Nephron progenitor cell (in vitro differentiated cells): Measurements from ENCODE around the gene SIRT4.

Experiments
- DNase-seq: peaks from one replicate; pipeline ENCODE4 v3.0.0; 2021
- H3K27ac Mint-ChIP-seq: 2 replicates; pipeline ENCODE4 v1.8.0; 2021; ENCODE audit warnings: mild to moderate bottlenecking, moderate library complexity, mixed read lengths
- H3K27me3 Mint-ChIP-seq: 2 replicates; pipeline ENCODE4 v1.8.0; 2021; ENCODE audit warnings: mild to moderate bottlenecking, low read depth, mixed read lengths; ENCODE audit not compliant: poor library complexity
- H3K36me3 Mint-ChIP-seq: 2 replicates; pipeline ENCODE4 v1.8.0; 2021; ENCODE audit warnings: low read depth, mixed read lengths
- H3K4me1 Mint-ChIP-seq: 2 replicates; pipeline ENCODE4 v1.8.0; 2021; ENCODE audit warnings: mixed read lengths
- H3K4me3 Mint-ChIP-seq: 2 replicates; pipeline ENCODE4 v1.8.0; 2021; ENCODE audit warnings: mild to moderate bottlenecking, moderate library complexity, mixed read lengths
- H3K9me3 Mint-ChIP-seq: 2 replicates; pipeline ENCODE4 v1.8.0; 2021; ENCODE audit warnings: mild to moderate bottlenecking, moderate library complexity, mixed read lengths
- TF ChIP-seq, protein P1 (sequence below): fragments of 200-600 bp; sonication (generic); IDR thresholded peaks from 2 replicates; pipeline ENCODE4 v1.5.0; 2021; ENCODE audit warnings: antibody characterized with exemption

SIRT4 gene

DNA sequence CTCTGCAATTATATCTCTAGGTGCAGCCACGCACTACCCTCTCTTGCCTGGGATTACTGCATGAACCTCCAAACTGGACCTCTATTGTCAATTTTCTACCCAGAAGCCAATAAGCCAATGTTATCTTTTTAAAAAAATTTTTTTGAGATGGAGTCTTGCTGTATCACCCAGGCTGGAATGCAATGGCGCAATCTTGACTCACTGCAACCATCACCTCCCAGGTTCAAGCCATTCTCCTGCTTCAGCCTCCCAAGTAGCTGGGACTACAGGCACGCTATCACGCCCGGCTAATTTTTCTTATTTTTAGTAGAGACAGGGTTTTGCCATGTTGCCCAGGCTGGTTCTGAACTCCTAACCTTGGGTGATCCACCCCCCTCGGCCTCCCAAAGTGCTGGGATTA is 25.4 kb upstream of the SIRT4 start:
- peaks cover 23% of the 10 kb centered on the region for H3K9me3 Mint-ChIP-seq
- H3K4me1 Mint-ChIP-seq = no peaks in the 10 kb centered on the region
- H3K27me3 Mint-ChIP-seq = no peaks in the 10 kb centered on the region
- no peak overlapping the region for H3K27ac Mint-ChIP-seq
- no peak overlapping the region for H3K4me3 Mint-ChIP-seq
- TF ChIP-seq, protein P1, sequence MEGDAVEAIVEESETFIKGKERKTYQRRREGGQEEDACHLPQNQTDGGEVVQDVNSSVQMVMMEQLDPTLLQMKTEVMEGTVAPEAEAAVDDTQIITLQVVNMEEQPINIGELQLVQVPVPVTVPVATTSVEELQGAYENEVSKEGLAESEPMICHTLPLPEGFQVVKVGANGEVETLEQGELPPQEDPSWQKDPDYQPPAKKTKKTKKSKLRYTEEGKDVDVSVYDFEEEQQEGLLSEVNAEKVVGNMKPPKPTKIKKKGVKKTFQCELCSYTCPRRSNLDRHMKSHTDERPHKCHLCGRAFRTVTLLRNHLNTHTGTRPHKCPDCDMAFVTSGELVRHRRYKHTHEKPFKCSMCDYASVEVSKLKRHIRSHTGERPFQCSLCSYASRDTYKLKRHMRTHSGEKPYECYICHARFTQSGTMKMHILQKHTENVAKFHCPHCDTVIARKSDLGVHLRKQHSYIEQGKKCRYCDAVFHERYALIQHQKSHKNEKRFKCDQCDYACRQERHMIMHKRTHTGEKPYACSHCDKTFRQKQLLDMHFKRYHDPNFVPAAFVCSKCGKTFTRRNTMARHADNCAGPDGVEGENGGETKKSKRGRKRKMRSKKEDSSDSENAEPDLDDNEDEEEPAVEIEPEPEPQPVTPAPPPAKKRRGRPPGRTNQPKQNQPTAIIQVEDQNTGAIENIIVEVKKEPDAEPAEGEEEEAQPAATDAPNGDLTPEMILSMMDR = no peak
- H3K36me3 Mint-ChIP-seq = no peaks in the 10 kb centered on the region
- no peak for DNase-seq

DNA sequence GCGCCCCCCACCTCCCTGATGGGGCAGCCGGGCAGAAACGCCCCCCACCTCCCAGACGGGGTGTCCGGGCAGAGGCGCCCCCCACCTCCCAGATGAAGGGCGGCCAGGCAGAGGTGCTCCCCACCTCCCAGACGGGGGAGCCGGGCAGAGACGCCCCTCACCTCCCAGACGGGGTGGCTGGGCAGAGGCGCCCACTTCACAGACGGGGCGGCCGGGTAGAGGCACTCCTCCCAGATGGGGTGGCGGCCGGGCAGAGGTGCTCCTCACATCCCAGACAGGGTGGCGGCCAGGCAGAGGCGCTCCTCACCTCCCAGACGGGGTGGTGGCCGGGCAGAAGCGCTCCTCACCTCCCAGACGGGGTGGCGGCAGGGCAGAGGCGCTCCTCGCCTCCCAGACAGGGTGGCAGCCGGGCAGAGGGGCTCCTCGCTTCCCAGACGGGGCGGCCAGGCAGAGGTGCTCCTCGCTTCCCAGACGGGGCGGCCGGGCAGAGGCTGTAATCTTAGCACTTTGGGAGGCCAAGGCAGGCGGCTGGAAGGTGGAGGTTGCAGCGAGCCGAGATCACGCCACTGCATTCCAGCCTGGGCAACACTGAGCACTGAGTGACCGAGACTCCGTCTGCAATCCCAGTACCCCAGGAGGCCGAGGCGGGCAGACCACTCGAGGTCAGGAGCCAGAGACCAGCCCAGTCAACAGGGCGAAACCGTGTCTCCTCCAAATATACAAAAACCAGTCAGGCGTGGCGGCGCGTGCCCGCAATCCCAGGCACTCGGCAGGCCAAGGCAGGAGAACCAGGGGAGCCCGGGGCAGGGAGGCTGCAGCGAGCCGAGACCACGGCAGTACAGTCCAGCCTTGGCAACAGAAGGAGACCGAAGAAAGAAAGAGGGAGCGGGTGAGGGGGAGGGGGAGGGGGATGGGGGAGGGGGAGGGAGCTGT is 23.7 kb upstream of the SIRT4 start:
- Mint-ChIP-seq H3K27me3 (peaks cover 8% of the 10 kb centered on the region), H3K27ac (no peak overlapping the region), H3K9me3 (peaks cover 23% of the 10 kb centered on the region), H3K4me1 (no peaks in the 10 kb centered on the region), H3K4me3 (no peak overlapping the region), H3K36me3 (no peaks in the 10 kb centered on the region)
- no peak for DNase-seq
- TF ChIP-seq, protein P1 = no peak

DNA sequence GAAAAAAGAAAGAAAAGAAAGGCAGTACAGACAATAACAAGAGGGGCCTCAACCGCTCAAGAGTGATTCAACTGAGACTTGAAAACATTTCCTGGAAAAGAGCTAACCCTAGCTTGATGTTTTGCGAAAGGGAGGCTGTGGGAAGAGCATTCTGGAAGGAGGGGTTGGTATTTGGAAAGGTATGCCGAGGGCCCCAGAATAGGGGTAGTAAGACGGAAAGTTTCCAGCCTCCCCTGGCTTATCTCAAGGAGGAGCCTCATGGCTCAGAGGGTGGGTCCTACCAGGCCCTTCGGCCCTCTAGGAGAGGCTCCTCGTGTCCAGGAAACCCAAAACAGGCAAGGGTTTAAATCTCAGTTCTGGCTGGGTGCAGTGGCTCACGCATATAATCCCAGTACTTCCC is 18.8 kb upstream of the SIRT4 start:
- Mint-ChIP-seq H3K4me3 (no peak overlapping the region), H3K4me1 (peaks cover 17% of the 10 kb centered on the region), H3K9me3 (peaks cover 16% of the 10 kb centered on the region), H3K36me3 (no peaks in the 10 kb centered on the region), H3K27me3 (peaks cover 37% of the 10 kb centered on the region), H3K27ac (no peak overlapping the region)
- TF ChIP-seq, protein P1 = no peak
- no peak for DNase-seq

DNA sequence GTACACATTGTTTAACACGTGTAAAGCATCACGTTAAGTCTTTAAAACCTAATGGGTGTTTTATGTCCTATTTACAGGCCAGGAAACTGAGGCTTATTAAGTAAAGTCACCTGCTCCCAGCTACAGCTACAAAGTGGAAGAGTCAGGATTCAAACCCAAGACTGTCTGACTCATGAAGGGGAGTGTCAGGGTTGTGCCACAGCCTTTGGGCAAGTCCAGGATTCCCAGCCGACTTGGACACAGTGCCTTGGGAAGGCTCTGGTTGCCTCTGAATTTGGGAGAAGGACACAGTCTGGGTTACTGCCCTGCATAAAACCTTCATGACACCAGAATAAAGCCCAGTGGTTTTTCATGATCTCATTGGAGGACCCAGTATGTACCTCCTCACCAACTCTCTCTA is 17.7 kb upstream of the SIRT4 start:
- TF ChIP-seq, protein P1 = no peak
- DNase-seq = no peak
- Mint-ChIP-seq H3K27ac (no peak overlapping the region), H3K4me3 (no peak overlapping the region), H3K36me3 (no peaks in the 10 kb centered on the region), H3K9me3 (peaks cover 10% of the 10 kb centered on the region), H3K27me3 (peaks cover 39% of the 10 kb centered on the region), H3K4me1 (peaks cover 19% of the 10 kb centered on the region)

DNA sequence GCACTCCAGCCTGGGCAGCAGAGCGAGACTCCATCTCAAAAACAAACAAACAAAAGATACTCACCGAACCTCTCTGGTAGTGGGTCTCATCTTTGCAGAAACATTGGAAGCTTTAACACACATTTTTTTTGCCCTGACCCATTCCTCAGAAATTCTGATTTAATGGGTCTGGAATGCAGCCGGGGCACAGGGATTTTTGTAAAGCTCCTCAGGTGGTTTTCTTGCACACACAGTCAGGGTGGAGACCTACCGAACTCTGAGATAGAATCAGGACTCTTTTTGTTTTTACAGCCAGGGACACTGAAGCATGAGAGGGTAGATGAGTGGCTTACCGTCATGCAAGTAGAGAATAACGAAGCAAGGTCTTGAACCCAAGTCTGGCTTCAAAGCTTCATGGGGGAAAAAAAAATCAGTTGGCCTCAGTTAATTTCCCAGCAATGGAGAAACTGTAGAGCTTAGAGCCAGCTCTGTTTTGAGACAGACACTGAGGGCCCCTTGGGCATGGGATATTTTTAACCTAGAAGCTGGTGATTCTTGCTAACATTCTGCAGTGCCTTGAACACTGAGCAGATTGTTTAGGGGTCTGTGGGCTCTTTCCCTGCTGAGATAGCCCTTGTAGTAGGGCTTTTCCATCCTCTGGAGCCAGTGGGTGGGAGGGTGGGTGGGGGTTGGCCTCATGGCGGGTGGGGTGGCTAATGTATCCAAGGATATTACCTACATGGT is 15.2 kb upstream of the SIRT4 start:
- Mint-ChIP-seq H3K4me1 (peaks cover 19% of the 10 kb centered on the region), H3K36me3 (no peaks in the 10 kb centered on the region), H3K27me3 (peaks cover 52% of the 10 kb centered on the region), H3K4me3 (no peak overlapping the region), H3K27ac (peak overlapping the region; percentile 36), H3K9me3 (no peaks in the 10 kb centered on the region)
- no peak for DNase-seq
- TF ChIP-seq, protein P1 = no peak
